GM12878 (cell line): ENCODE results near the gene GATA3. TPM values are rescaled to one million over a fixed set of nuclear protein-coding genes. Genes with fewer than 3 reads are reported as not detected.

ENCODE experiments used
- ATAC-seq: fragments of 200-7000 bp; cut with Tn5 transposase; 3 replicates; pipeline ENCODE4 v1.9.1; 2020; ENCODE audit warnings: mild to moderate bottlenecking, moderate library complexity
- BruUV-seq: library from RNA; stranded (reverse); fragments of 400-500 nt; replicated peaks from 2 replicates; lab custom pipeline; 2021; lab: Mats Ljungman, UMichigan
- CTCF ChIA-PET: fragments of 300-600 bp; sonication (Branson Sonifier 250); formaldehyde crosslinking; extraction: SDS; loops from one replicate; lab custom pipeline; 2021; ENCODE audit warnings: inconsistent platforms; lab: Yijun Ruan, JAX
- POLR2A ChIA-PET: fragments of 350-600 bp; formaldehyde crosslinking; extraction: SDS; loops from one replicate; lab custom pipeline; 2021; ENCODE audit warnings: inconsistent platforms; lab: Charles Lee
- RAD21 ChIA-PET: fragments of 300-600 bp; sonication (Branson Sonifier 250); formaldehyde crosslinking; loops from one replicate; lab custom pipeline; 2023; ENCODE audit warnings: antibody characterized with exemption; ENCODE audit not compliant: unreplicated experiment; lab: Charles Lee
- SMC1A ChIA-PET: fragments of 300-600 bp; sonication (Branson Sonifier 250); formaldehyde crosslinking; loops from one replicate; lab custom pipeline; 2023; ENCODE audit not compliant: unreplicated experiment, uncharacterized antibody; lab: Charles Lee
- DNase-seq: peaks from one replicate; pipeline ENCODE4 v3.0.0-alpha.2; 2011; ENCODE audit warnings: low read depth, low spot score
- FAIRE-seq: peaks from 3 replicates; lab custom pipeline; 2011; peaks lifted over from hg19 to GRCh38; lab: Jason Lieb, UNC
- H2AFZ ChIP-seq: 2 replicates; pipeline ENCODE4 v1.6.0; 2011; ENCODE audit warnings: low read depth, low read length, control low read depth; ENCODE audit not compliant: control insufficient read depth
- H3K27ac ChIP-seq: 2 replicates; pipeline ENCODE4 v1.5.1; 2011; ENCODE audit warnings: control low read depth; ENCODE audit not compliant: control insufficient read depth, insufficient read depth
- H3K27me3 ChIP-seq, 2 experiments: replicated peaks in 1 of 2; 2 replicates each; pipeline versions ENCODE4 v1.6.0 to v1.6.1; 2011; ENCODE audit warnings: low read length in 1 of 2; ENCODE audit not compliant: control insufficient read depth in 2 of 2, insufficient read depth in 2 of 2
- H3K36me3 ChIP-seq, 2 experiments: 2 replicates each; pipeline ENCODE4 v1.5.1; 2011; ENCODE audit warnings: low read length in 1 of 2; ENCODE audit not compliant: control insufficient read depth in 2 of 2, insufficient read depth in 2 of 2
- H3K4me1 ChIP-seq: 2 replicates; pipeline ENCODE4 v1.6.1; 2011; ENCODE audit warnings: mild to moderate bottlenecking, low read length, moderate library complexity, mixed read lengths; ENCODE audit not compliant: control insufficient read depth, insufficient read depth
- H3K4me2 ChIP-seq: 2 replicates; pipeline ENCODE4 v1.6.0; 2011; ENCODE audit warnings: control low read depth; ENCODE audit not compliant: control insufficient read depth, insufficient read depth
- H3K4me3 ChIP-seq: fragments of 200-600 bp; sonication (generic); 2 replicates; pipeline ENCODE4 v1.5.1; 2016
- H3K79me2 ChIP-seq: 2 replicates; pipeline ENCODE4 v1.6.0; 2011; ENCODE audit warnings: low read length; ENCODE audit not compliant: control insufficient read depth, insufficient read depth
- H3K9ac ChIP-seq: 2 replicates; pipeline ENCODE4 v1.8.0; 2011; ENCODE audit warnings: low read length, control low read depth, mixed read lengths; ENCODE audit not compliant: control insufficient read depth, insufficient read depth
- H3K9me3 ChIP-seq: replicated peaks from 3 replicates; pipeline ENCODE4 v1.5.1; 2011; ENCODE audit warnings: mild to moderate bottlenecking, low read length; ENCODE audit not compliant: control insufficient read depth, insufficient read depth
- H4K20me1 ChIP-seq: 2 replicates; pipeline ENCODE4 v1.6.0; 2011; ENCODE audit not compliant: control insufficient read depth, insufficient read depth
- CEBPB ChIP-seq, 2 experiments: fragments of 150-350 bp in 1 of 2; IDR thresholded peaks; 2 replicates each; pipeline ENCODE4 v1.6.1; 2012 to 2014; ENCODE audit warnings: low read depth in 2 of 2, low read length in 2 of 2, borderline replicate concordance in 1 of 2, inconsistent platforms in 1 of 2
- CEBPZ ChIP-seq: fragments of 150-350 bp; IDR thresholded peaks from 2 replicates; pipeline ENCODE4 v1.6.1; 2016; ENCODE audit warnings: low read depth, low read length
- DPF2 ChIP-seq: fragments of 450-650 bp; IDR thresholded peaks from 2 replicates; pipeline ENCODE4 v1.6.1; 2017; ENCODE audit warnings: mild to moderate bottlenecking
- HDAC2 ChIP-seq: fragments of 200-600 bp; sonication (generic); IDR thresholded peaks from 2 replicates; pipeline ENCODE4 v1.6.1; 2017
- HSF1 ChIP-seq: fragments of 150-350 bp; IDR thresholded peaks from 2 replicates; pipeline ENCODE4 v1.6.1; 2014; ENCODE audit warnings: mild to moderate bottlenecking, low read depth, low read length
- LARP7 ChIP-seq: fragments of 450-650 bp; IDR thresholded peaks from 2 replicates; pipeline ENCODE4 v1.6.1; 2017; ENCODE audit warnings: mild to moderate bottlenecking
- MTA3 ChIP-seq: IDR thresholded peaks from 2 replicates; pipeline ENCODE4 v1.6.1; 2012; ENCODE audit warnings: low read length, inconsistent platforms, borderline replicate concordance
- SMC3 ChIP-seq: IDR thresholded peaks from 2 replicates; pipeline ENCODE4 v1.6.1; 2011; ENCODE audit warnings: low read length, improper control_type of control experiment, borderline replicate concordance
- YBX1 ChIP-seq: fragments of 450-650 bp; IDR thresholded peaks from 2 replicates; pipeline ENCODE4 v1.6.1; 2016; ENCODE audit warnings: antibody characterized with exemption
- ZNF24 ChIP-seq: fragments of 450-650 bp; IDR thresholded peaks from 2 replicates; pipeline ENCODE4 v1.6.1; 2017; ENCODE audit warnings: antibody characterized with exemption, mild to moderate bottlenecking
- WGBS: methylation state at CpG from one replicate; pipeline ENCODE4 v1.1.6; 2016; ENCODE audit warnings: low lambda C conversion rate; ENCODE audit not compliant: insufficient replicate concordance, insufficient coverage; ENCODE audit errors: missing lambda C conversion rate; 5-methylcytosine and 5-hydroxymethylcytosine counted together
- in situ Hi-C: fragments of 300-500 bp; cut with MboI; formaldehyde crosslinking; loops from 9 replicates; pipeline ENCODE4 v1.14.3; 2018; ENCODE audit warnings: mixed read lengths
- intact Hi-C: fragments of 100-400 bp; cut with micrococcal nuclease; formaldehyde crosslinking; loops from one replicate; pipeline ENCODE4 v1.14.2; 2022; ENCODE audit not compliant: unreplicated experiment
- polyA plus RNA-seq, 11 experiments: library from polyadenylated mRNA; depleted of rRNA in 4 of 11; unstranded in 6 of 11; stranded (reverse) in 5 of 11; fragments of >200 nt; fragmentation: Nextera tagmentation in 4 of 11; fragmentation: Illumina TruSeq in 1 of 11; extraction: Ambion mirVana in 4 of 11; extraction: Trizol in 1 of 11; gene quantifications; 1 replicate in 1 of 11; 2 replicates in 10 of 11; pipeline versions ENCODE4 v1.2.1 to v1.2.3, GENCODE V29; 2011 to 2016; ENCODE audit warnings: inconsistent platforms in 2 of 11, missing spikeins in 2 of 11, low read depth in 1 of 11
- total RNA-seq, 4 experiments: library from RNA; depleted of rRNA in 3 of 4; stranded (reverse); fragments of >200 nt in 3 of 4; fragmentation: Illumina TruSeq in 1 of 4; extraction: Trizol in 1 of 4; gene quantifications; 2 replicates each; pipeline versions ENCODE4 v1.2.1 to v1.2.3, GENCODE V29; 2013 to 2021

Gene GATA3
- total and polyA plus RNA-seq, 10 of the 15 experiments (the other 5 are each of a cell fraction or from before 2014, with no cell fraction given) = 0.08 to 0.80 (median 0.29) TPM

GRCh38 chr10:8104005-8104404, 49.5 kb downstream of the GATA3 start:
- in situ Hi-C loops = no loop called here
- BruUV-seq = no TSS peak
- no peak for DNase-seq
- H3K9me3 ChIP-seq = no peaks in the 10 kb centered on the region; the same call in 2 of the 3 replicates
- ChIA-PET CTCF (no interaction called here), POLR2A (no interaction called here), RAD21 (interaction anchor here (3.8 kb wide), 1 partner anchor 44 kb away, joined by 17 read pairs; no protein-coding TSS in a partner anchor), SMC1A (interaction anchor here (0.6 to 0.7 kb wide), 3 partner anchors 33 to 187 kb away, joined by 3 read pairs; no protein-coding TSS in a partner anchor)
- H3K36me3 ChIP-seq = no peaks in the 10 kb centered on the region
- H3K9ac ChIP-seq = no peak overlapping the region
- no peaks in the 10 kb centered on the region for H3K79me2 ChIP-seq
- ATAC-seq = peak; percentile 40
- FAIRE-seq = no peak
- no peak for TF ChIP-seq YBX1
- H3K4me2 ChIP-seq = no peak overlapping the region
- H3K27ac ChIP-seq = no peak overlapping the region
- no peak overlapping the region for H3K4me3 ChIP-seq
- peaks cover 12% of the 10 kb centered on the region for H3K4me1 ChIP-seq
- no peak overlapping the region for H2AFZ ChIP-seq
- WGBS = 0% methylated on average over 3 of the region's 3 CpGs
- intact Hi-C loops = no loop called here
- no peaks in the 10 kb centered on the region for H4K20me1 ChIP-seq
- no peaks in the 10 kb centered on the region for H3K27me3 ChIP-seq

- SMC1A ChIA-PET = interaction anchor here (0.7 kb wide), 1 partner anchor 32 kb away, joined by 3 read pairs; no protein-coding TSS in a partner anchor
- CTCF ChIA-PET = no interaction called here
Observed at GRCh38 chr10:8104721-8105120, 50.2 kb downstream of the GATA3 start.

More at GRCh38 chr10:8104721-8105120, 50.2 kb downstream of the GATA3 start:
- Histone ChIP-seq H3K9ac (no peak overlapping the region), H3K4me3 (no peak overlapping the region), H2AFZ (no peak overlapping the region), H3K27me3 (no peaks in the 10 kb centered on the region), H3K4me1 (peaks cover 12% of the 10 kb centered on the region), H3K4me2 (no peak overlapping the region), H3K79me2 (no peaks in the 10 kb centered on the region), H4K20me1 (no peaks in the 10 kb centered on the region), H3K36me3 (no peaks in the 10 kb centered on the region), H3K9me3 (no peaks in the 10 kb centered on the region; the same call in 2 of the 3 replicates), H3K27ac (no peak overlapping the region)
- FAIRE-seq (no peak), DNase-seq (no peak), ATAC-seq (no peak)
- BruUV-seq = no TSS peak
- TF ChIP-seq CEBPZ (no peak), HSF1 (no peak), SMC3 (no peak), CEBPB (IDR thresholded peaks at IDR 0.05; ENCODE audit: borderline replicate concordance in 1 of 2, low read depth in 2 of 2, low read length in 2 of 2) (no peak), LARP7 (no peak), DPF2 (no peak), HDAC2 (no peak), MTA3 (no peak), ZNF24 (no peak)
- WGBS = 50% methylated on average over 7 of the region's 7 CpGs
- intact Hi-C loops = no loop called here
- in situ Hi-C loops = no loop called here
- RAD21 ChIA-PET = no interaction called here
- POLR2A ChIA-PET = no interaction called here
